GM10266 (cell line): ENCODE data around the gene TTC17.

Experiments used
- DNase-seq: peaks from one replicate; pipeline ENCODE4 v3.0.0; 2012; ENCODE audit errors: extremely low spot score
- CTCF ChIP-seq: IDR thresholded peaks from 2 replicates; pipeline ENCODE4 v1.5.1; 2012; ENCODE audit warnings: mild to moderate bottlenecking, low read depth; ENCODE audit not compliant: control insufficient read depth, insufficient read depth; ENCODE audit errors: missing control alignments

TTC17 gene

GRCh38 chr11:43382614-43383013 lies 23.9 kb downstream of the TTC17 start:
- no peak for DNase-seq
- no peak for TF ChIP-seq CTCF

- no peak for TF ChIP-seq CTCF
- no peak for DNase-seq
These were observed 25.7 kb downstream of the TTC17 start for GRCh38 chr11:43384393-43384792.

- DNase-seq, result no peak
- TF ChIP-seq CTCF, result no peak
These were observed 34.0 kb downstream of the TTC17 start for GRCh38 chr11:43392713-43393112.

DNA sequence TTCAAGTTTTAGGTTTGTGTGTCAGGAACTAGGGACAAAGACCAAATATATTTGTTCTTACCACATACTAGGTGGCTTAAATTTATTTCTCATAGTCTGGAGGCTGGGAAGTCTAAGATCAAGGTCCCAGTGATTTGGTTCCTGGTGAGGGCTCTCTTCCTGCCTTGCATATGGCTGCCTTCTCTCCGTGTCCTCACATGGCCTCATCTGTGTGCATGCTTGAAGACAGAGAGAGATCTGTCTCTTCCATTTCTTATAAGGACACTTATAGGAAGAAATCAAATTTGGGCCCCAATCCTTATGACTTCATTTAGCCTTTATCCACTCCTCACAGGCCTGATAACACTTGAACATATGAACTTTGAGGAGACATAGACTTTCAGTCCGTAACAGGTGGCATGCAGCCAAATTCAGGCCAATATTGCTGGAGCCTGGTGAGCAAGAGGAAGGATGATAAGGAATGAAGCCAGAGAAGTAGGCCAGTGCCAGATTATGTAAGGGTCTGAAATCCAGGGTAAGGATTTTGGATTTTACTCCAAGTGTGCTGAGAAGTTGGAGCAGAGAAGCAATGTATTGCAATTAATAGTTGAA lies 35.1 kb downstream of the TTC17 start:
- TF ChIP-seq CTCF, result no peak
- DNase-seq, result no peak

GRCh38 chr11:43396617-43397016 lies 37.9 kb downstream of the TTC17 start:
- no peak for DNase-seq
- TF ChIP-seq CTCF, result no peak

DNA sequence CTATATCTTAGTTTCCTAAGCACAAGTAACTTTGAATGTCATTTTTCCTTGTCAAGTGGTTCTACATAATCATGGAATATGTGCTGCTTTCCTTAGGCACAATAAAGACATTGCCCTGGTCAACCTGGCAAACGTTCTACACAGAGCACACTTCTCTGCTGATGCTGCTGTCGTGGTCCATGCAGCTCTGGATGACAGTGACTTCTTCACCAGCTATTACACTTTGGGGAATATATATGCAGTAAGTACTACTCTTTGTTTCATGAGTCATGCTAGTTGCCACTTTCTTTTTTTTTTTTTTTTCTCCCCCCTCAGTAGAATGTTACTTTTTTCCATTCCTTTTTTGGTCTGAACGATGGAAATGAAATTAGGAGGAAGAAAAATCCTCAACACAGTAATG lies 38.5 kb downstream of the TTC17 start:
- DNase-seq, result no peak

More for the DNA sequence above, 38.5 kb downstream of the TTC17 start:
- no peak for TF ChIP-seq CTCF
